SKM-1 treated with dmso at 0.1 percent for 144 hours (cell line): Measurements from ENCODE around the gene FCER2.
A peak's percentile ranks its signal among the peaks of the same experiment; 100 is the strongest.

Source experiments
- DNase-seq: peaks from one replicate; lab custom pipeline; 2025; ENCODE audit not compliant: unreplicated experiment; lab: John Stamatoyannopoulos, UW

The FCER2 gene

GRCh38 chr19:7701049-7701653 is 780 bp downstream of the FCER2 start:
- no peak for DNase-seq

GRCh38 chr19:7699417-7700401 is 2.2 kb downstream of the FCER2 start:
- DNase-seq, result no peak

- no peak for DNase-seq
Measured at GRCh38 chr19:7699003-7699402, 2.9 kb downstream of the FCER2 start.

GRCh38 chr19:7698583-7698982 is 3.3 kb downstream of the FCER2 start:
- DNase-seq, result no peak

GRCh38 chr19:7697721-7698287 is 4.1 kb downstream of the FCER2 start:
- no peak for DNase-seq

- DNase-seq, result no peak
Measured at GRCh38 chr19:7694499-7694898, 7.4 kb downstream of the FCER2 start.

- DNase-seq, result no peak
Measured at GRCh38 chr19:7692417-7693088, 9.4 kb downstream of the FCER2 start.

GRCh38 chr19:7691497-7691896 is 10.4 kb downstream of the FCER2 start:
- DNase-seq, result no peak

GRCh38 chr19:7690779-7691258 is 11.1 kb downstream of the FCER2 start:
- DNase-seq, result no peak

- DNase-seq, result no peak
Measured at GRCh38 chr19:7689165-7689564, 12.8 kb downstream of the FCER2 start.

GRCh38 chr19:7687177-7687576 is 14.8 kb downstream of the FCER2 start:
- no peak for DNase-seq

GRCh38 chr19:7685546-7686445 is 16.1 kb downstream of the FCER2 start:
- no peak for DNase-seq

- DNase-seq, result no peak
Measured at GRCh38 chr19:7682175-7682855, 19.6 kb downstream of the FCER2 start.

GRCh38 chr19:7681340-7682174 is 20.4 kb downstream of the FCER2 start:
- peak; percentile 97 for DNase-seq

- DNase-seq, result peak; percentile 82
Measured at GRCh38 chr19:7680606-7681339, 21.2 kb downstream of the FCER2 start, which contains the start of gene TRAPPC5. TSS of gene TRAPPC5 (plus strand) at chr19:7680833. CDS start at chr19:7682254, 1,421 bp downstream.

- no peak for DNase-seq
Measured at GRCh38 chr19:7679771-7680605, 21.9 kb downstream of the FCER2 start.
